Right renal cortex interstitium (tissue), 3 donors: ENCODE measurements around the gene AUTS2. TPM values are rescaled to one million over a fixed set of nuclear protein-coding genes. Genes with fewer than 3 reads are reported as not detected.

ENCODE experiments used
- DNase-seq, 3 donors: peaks; one replicate each; pipeline ENCODE4 v3.0.0-alpha.2; 2013; ENCODE audit warnings: low read depth in 3 of 3, low spot score in 2 of 3
- polyA plus RNA-seq, 3 donors: library from polyadenylated mRNA; unstranded; fragments of 120-200 nt; gene quantifications; one replicate each; pipeline ENCODE4 v1.2.1, GENCODE V29; 2013; ENCODE audit not compliant: insufficient read length in 3 of 3

The AUTS2 gene
- polyA plus RNA-seq, 3 donors = 51.6 to 66.2 (median 55.2) TPM

DNA sequence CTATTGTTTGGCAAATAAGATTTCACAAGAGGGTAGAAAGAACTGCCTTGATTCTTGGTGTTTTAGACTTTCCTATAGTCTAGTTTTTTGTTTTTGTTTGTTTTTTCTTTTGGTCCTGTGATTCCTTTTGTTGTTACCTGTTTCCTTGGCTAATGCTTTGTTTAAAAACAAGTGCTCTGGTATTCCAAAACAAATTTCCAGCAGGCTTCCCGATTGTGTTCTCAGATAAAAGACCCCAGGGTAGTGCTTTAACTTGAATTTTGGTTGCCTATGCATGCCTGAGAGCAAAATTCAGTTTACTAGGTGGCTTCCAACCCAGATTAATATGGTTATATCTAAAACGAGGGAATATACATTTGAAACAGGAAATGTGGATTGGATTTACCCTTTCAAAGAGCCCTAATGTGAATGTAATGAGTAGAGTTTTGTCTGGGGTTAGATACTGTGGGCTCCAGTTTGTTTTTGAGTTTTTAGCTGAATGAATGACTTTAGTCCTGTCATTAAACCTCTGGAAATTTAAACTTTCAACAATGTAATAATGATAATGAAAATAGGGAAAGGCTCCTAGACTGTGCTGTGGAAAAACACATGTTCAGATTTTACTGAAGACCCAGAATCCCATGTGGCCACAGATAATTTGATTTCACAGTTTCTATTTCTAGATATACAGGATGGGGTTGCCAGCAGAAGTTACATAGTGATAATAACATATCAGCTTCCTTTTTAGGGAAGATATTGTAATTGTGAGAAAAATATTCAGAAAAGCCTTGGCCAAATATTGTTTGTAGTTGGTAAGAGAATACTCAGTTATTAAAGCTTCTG lies 23.9 kb downstream of the AUTS2 start:
- DNase-seq = no peak

DNA sequence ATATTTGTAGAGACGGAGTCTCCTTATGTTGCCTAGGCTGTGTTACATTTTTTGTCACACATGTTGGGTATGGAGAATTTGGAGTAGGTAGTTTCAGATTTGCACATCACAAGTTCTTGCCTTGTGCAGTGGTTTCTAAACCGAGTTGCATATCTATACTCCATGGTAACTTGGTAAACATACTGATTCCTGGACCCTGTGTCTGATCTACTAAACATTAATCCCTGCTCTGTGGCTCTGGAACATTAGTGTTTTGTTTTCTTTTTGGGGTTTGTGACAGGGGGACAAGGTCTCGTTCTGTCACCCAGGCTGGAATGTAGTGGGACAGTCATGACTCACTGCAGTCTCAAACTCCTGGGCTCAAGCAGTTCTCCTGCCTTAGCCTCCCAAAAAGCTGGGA lies 24.7 kb downstream of the AUTS2 start:
- no peak for DNase-seq

DNA sequence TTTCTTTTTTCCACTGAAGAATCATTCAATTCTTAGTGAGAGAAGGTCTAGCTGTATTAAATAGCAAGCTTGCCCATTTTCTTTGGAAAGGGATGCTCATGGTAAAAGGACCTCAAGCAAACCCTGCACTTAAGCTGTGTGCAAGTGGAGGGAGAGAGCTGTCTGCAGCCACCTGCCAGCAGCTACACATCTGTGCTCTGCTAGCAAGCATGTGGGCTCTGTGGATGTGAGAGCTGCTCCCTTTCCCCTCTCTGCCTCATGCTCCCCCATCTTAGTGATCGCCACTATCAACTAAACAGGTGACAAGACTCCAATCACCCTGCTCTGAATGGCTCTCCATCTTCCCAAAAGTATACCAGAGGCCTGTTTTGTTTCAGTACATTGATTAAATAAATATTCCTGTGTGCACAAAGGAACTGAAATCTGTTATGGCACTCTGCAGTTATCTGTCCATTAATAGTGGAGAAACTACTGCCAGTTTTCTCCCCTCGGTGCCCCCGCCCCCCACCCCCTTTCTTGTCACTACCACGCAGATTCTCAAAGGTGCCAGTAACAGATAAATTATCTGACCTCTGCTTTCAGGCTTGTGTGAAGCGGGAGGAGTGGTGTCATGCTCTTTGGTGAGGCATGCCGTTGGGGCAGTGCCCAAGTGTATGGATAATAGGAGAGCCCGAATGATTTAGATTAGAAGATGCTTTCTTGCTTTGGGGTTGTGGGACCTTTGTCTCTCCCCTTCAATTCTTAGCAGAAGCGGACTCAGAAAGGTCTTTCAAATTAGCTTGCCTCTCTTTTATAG lies 26.4 kb downstream of the AUTS2 start:
- DNase-seq = no peak

DNA sequence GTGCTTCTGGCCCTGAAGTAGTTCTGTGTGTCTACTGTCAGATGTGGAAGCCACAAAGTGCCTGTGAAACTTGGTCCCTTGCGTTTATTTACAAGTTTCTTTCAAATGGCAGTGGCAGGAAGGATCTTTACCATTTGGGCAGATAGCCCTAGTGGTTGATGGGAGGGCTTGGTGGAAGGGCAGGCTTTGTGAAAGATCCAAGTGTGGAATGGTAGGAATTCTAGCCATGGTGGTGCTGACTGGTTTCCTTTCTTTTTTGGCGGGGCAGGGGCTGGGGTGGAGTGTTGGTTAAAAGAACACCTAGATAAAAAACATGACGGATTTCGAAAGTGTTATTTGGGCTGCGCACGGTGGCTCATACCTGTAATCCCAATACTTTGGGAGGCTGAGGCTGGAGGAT lies 27.0 kb downstream of the AUTS2 start:
- DNase-seq = no peak

DNA sequence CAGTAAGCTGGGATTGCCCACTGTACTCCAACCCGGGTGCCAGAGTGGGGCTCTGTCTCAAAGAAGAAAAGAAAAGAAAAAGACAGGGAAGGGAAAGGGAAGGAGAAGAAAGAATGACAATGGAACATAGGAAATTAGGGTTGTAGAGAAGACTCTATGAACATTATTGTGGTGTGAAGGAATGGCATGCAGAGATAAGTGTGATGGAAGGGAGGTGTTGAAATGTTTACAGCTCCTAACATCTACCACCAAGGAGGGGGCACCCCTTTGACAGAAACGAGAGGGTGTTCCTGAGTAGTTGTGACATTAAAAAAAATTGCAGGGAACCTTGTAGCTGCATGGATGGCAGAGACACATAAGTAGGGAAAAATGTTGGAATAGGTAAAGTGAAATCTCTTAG lies 27.5 kb downstream of the AUTS2 start:
- no peak for DNase-seq

DNA sequence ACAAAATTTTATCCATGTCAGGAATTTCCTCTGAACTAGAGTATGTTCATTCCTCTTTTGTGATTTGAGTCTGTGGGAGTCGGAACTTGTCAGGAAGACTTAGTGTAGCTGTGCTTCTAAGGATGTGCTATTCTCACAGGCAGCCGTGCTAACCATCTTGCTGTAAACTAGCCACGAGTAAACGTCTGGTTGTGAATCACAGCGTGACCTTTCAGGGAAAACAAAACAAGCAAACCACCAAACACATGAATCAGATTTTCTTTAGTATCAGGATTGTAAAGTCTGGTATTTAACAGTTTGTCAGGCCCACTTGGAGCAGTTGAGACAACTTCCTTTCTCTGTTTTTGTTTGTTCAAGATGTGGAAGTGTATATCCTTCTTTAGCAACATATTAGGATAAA lies 32.0 kb downstream of the AUTS2 start:
- peak; percentile 54 to 65 (median 54) for DNase-seq

DNA sequence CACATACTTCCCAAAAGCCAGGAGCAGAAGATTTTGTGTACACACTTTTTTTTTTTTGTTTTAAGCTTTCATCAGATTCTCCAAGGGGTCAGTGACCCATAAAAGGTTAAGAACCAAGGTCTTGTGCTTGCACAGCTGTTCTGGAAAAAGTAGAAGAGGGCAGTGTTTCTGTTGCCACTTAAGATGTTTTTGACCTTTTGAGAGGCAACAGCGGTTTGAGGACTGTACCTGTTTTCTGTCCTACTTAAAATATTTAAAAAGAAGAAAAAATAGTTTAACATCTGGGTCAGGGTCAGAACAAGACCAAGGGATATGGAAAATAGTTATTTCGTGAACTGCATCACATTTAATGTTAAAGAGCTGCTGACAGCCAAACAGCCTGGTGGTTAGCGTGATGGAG lies 32.9 kb downstream of the AUTS2 start:
- DNase-seq = no peak

DNA sequence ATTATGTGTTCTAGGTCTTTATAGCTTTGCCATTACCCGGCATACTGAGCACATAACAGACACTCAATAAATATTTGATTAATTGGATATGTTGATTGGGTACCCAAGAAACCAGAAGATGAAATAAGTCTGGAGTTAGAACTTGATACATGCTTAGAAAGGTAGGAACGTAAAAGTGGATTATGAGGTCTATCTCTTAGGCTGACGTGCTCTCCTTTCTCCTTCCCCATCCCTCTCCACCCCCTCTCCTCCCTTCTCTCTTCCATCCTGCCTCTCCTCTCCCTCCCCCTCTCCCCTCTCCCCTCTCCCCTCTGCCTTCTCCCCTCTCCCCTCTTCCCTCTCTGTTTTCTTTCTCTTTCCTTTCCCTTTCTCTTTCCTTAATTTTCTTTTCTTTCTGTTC lies 34.0 kb downstream of the AUTS2 start:
- no peak for DNase-seq

DNA sequence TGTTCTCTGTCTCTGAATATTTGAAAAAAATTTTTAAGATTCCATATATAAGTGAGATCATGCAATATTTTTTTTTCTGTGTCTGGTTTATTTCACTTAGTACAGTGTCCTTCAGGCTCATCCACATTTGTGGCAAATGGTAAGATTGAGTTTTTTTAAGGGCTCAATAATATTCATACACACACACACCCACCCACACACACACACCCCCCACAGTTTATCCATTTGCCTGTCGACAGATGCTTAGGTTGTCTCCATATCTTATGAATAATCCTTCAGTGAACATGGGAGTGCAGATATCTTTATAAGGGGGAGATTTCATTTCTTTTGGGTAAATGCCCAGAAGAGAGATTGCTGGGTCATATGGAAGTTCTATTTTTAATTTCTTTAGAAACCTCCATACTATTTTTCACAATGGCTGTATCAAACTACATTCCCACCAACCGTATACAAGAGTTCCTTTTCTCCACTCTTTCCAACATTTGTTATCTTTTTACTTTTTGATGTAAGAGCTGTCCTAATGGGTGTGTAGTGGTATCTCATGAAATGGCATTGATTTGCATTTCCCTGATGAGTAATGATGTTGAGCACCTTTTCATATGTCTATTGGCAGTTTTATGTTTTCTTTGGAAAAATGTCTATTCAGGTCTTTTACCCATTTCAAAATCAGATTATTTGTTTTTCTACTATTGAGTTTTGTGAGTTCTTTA lies 35.0 kb downstream of the AUTS2 start:
- DNase-seq = no peak

DNA sequence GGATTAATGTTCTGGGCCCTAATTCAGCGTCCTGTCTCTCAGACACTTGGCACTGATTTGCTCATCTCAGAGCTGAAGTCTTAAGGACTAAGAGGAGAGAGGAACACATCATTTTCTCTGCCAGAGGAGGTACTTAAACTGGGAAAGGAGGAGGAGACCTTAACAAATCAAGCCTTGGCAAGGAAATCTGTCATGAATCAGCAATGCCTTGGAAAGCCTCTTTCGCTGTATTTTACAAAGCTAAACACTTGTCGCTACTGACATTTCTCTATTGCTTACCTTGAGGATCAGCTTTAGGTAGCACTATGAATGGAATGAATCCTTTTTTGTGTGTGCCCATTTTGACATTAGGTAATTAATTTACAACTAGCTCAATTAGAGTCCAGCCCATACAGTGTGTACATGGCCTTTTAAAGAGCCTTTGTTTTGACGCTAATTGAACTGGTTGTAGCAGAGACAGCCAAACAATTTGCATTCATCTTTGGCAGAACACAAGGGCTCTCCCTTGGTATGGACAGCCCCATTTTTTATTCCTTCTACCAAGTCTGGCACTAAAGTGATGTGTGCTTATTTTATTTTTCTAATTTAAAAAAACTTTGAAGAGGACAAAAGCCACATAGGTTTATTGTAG lies 37.4 kb downstream of the AUTS2 start:
- no peak for DNase-seq

DNA sequence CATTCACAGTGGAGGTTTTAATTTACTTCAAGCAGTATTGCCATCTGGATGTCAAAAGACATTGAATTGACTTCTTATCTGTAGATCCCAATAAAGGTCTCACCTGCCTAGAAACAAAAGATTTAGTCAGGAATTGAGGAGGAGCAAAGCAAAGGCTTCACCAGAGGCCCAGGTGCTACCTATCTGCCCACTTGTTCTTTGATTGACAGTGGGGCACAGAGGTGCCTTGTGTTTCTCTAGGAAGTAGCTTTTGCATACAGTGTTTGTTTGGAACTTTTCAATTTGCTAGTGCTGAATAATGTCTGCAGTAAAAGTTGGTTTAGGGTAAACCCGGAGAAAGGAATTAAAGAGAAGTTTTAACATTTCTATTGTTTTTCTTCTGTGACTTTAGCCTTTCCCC lies 40.4 kb downstream of the AUTS2 start:
- no peak for DNase-seq

DNA sequence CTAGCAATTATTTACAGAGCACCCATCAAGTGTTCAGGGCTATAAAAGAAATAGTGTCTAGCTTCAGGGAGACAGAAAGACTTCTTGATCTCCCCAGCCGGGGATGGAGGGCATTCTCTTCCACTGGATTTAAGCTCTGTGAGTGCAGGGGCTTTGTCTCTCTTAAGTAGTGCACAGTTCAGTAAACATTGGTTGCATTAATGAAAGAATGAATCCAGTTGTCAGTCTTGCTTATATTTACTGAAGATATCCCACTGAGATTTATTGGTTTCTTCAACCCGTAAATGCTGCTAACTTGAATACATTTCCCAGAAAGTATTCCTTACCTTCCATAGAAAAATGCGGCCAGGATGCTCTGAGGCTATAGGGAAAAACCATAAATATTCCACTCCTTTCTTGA lies 41.9 kb downstream of the AUTS2 start:
- DNase-seq = no peak

DNA sequence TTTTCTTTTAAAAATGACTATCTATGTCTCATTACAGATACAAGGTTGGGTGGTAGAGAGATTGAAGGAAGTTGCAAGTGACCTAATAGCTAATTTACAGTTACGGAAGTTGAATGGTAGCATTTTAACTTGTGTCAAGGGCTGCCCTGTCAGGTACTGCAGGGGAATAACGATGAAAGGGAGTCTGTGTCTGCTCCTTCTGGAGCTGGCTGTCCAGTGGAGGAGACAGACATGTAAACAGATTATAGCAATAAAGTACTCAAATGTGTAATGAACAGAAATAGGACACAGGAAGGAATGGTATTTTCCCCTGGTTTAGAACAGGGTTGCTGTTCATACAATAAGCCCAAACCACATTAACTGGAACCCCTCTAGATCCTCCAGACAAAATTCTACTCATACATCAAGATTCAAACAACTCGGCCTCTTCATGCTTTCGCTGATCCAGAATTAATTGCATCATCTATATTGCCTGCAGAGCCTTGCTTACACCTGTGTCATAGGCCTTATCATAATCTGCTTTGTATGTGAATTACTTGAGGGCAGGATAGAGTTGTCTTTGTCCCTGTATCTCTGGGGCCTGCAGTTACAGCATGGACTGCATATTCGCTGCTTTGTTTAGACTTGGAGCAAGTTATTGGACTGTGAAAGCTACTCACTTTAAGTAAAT lies 42.8 kb downstream of the AUTS2 start:
- no peak for DNase-seq

DNA sequence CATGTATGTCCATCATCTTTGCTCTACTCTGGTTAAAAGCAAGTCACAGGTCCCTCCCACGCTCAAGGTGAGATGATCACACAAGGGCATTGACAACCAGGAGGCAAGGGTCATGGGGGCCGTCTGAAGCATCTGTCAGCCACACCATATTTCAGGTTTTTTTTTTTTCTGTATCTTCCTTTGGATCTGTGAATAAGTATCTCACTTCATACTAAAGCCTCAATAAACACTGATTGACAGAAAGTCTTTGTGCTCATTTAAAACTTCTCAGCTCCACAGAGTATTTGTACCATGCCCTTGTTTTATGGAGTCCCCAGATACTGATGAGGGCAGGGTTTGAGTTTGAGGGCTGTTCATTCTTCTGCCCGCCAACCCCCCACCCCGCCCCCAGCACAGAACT lies 45.0 kb downstream of the AUTS2 start:
- no peak for DNase-seq

DNA sequence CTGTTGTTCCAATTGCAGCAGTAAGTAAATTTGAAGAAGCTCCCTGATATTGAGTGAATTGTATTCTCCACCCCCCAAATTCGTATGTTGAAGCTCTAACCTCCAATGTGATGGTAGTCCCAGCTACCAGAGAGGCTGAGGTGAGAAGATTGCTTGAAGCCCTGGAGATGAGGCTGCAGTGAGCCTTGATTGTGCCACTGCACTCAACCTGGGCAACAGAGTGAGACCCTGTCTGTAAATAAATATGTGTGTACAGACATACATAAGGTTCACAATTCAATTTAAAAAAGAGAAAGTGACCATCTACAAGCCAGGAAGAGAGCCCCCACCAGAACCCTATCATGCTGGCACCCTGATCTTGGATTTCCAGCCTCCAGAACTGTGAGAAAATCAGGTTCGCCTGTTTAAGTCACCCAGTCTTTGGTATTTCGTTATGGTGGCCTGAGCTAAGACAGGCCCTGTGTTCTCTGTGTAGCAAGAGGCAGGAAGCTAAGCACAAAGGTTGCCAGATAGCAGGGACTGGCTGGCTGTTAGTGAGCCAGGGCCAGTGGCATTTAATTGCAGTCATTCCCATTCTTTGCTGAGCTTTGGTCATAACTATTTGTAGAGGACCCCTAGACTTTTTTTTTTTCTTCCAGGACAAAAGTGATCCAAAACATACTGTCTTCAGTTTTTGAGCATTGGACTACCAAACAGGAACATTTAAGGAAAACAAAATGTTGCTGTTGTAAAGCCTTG lies 45.6 kb downstream of the AUTS2 start:
- no peak for DNase-seq

DNA sequence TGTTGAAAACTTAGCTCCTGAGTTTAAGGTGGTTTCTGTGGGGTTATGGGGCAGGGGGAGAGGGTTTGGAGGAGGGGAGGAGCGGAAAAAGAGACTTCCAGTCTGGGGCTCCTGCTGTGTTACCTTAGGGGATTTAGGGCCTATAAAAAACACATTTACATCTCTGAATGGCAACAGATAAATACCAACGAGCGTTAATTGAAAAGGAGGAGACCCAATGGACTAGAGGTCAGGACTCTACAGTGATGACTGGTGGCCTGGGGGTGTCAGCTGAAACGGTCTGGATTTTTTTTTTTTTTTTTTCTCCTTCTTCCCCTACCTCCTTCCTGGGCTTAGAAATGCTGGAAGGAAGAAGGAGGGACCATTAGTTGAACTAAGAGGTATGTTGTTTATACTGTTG lies 47.4 kb downstream of the AUTS2 start:
- DNase-seq = no peak

DNA sequence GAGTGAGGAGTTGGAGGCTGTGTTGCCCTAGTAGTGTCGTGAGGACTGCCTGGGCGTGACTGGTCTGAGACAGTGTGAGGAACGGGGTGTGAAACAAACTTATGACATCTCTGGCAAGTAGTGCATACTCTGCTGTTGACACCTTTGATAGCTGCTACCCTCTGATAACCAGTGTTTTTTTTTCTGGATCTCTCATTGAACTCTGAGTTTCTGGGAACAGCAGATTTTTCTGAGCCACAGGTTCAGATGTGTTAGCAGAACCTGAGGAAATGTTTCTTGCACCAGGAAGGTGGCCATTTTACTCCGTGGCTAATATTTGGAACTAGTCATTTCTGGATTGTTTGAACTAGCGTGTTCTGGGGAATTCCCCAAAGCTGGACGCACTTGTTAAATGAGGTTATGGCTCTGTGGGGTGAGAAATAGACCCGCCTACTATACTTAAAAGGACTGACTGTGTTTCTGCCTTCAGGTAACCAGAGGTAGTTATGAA lies 52.9 kb downstream of the AUTS2 start:
- no peak for DNase-seq

DNA sequence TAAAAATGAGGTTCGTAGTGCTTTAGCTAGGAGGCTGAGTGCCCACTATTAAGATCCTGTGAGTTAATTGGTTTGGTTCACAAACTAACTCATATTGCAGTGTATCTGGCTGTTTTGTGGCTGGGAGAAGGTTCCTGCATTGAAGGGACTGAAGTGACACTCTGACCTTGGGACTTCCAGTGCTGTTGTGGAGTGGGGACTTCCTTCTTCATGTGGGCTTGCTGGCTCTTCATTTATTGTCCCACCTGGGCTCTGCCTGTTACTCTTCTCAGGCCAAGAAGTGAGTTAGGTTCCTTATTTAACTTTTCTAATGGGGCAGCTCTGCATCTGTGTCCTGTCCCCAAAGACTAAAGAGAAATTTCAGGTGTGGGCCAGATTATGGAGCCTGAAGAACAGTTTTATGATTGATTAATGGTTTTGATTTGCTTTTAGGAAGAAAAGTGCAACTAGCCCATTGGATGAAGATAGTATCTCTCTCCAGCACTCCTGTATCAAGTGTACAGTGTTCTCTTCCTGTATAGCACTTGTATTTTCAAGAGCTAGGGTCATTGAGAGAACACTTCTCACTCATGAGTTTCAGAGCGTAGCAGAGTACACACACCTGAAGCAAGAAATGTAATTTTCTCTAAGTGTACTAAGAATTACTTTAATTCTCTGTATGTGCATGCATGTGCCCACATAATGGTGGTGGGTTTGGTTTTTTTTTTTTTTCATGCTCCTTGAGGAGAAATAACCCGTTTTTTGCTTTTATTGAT lies 54.8 kb downstream of the AUTS2 start:
- DNase-seq = no peak

DNA sequence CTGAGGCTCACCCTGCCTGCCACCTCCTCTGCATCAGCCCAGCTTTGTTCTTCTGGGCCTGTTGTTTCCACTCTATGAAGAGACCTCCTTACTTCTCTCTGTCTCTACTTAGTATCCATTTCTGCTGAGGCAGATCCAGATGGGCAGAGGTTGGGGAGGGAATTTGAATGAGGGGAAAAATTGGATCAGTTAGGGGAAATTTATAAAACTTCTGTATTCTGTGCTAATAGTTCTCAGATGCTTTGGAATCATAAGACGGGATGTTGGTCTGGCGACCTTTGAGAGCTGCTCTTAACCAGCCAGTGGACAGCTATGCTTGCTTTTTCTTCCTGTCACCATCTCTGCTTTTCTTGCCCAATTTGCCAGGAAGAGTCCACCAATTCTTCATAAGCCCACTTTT lies 55.5 kb downstream of the AUTS2 start:
- DNase-seq = no peak
